DOHH2 (cell line): Measurements from ENCODE around the gene KRT85.

Experiments used
- H3F3A ChIP-seq: fragments of 200-600 bp; sonication (generic), shearing (Covaris generic); 2 replicates; pipeline ENCODE4 v1.6.0; 2016; ENCODE audit warnings: antibody characterized with exemption, mild to moderate bottlenecking; ENCODE audit not compliant: control insufficient read depth, insufficient read depth
- H3K27ac ChIP-seq: fragments of 200-600 bp; sonication (generic); 2 replicates; pipeline ENCODE4 v1.5.1; 2014; ENCODE audit warnings: low read depth, mild to moderate bottlenecking, low read length, moderate library complexity
- H3K27me3 ChIP-seq: fragments of 200-600 bp; sonication (generic); 2 replicates; pipeline ENCODE4 v1.6.1; 2014; ENCODE audit warnings: mild to moderate bottlenecking, low read length, mixed read lengths; ENCODE audit not compliant: control insufficient read depth
- H3K36me3 ChIP-seq: fragments of 200-600 bp; sonication (generic); 2 replicates; pipeline ENCODE4 v1.6.1; 2014; ENCODE audit warnings: mild to moderate bottlenecking, low read length, moderate library complexity, mixed read lengths; ENCODE audit not compliant: control insufficient read depth
- H3K4me1 ChIP-seq: fragments of 200-600 bp; sonication (generic); 2 replicates; pipeline ENCODE4 v1.6.1; 2014; ENCODE audit warnings: mild to moderate bottlenecking, low read length, mixed read lengths; ENCODE audit not compliant: control insufficient read depth
- H3K4me2 ChIP-seq: fragments of 200-600 bp; sonication (generic); 2 replicates; pipeline ENCODE4 v1.6.0; 2014; ENCODE audit warnings: mild to moderate bottlenecking, low read length, moderate library complexity
- H3K4me3 ChIP-seq: fragments of 200-600 bp; sonication (generic); 2 replicates; pipeline ENCODE4 v1.5.1; 2014; ENCODE audit warnings: mild to moderate bottlenecking, low read length, mixed read lengths
- H3K79me2 ChIP-seq: fragments of 200-600 bp; sonication (generic); 2 replicates; pipeline ENCODE4 v1.6.1; 2014; ENCODE audit warnings: mild to moderate bottlenecking, low read length, mixed read lengths; ENCODE audit not compliant: control insufficient read depth
- H3K9me2 ChIP-seq: fragments of 200-600 bp; sonication (generic); replicated peaks from 2 replicates; pipeline ENCODE4 v1.6.1; 2014; ENCODE audit warnings: mild to moderate bottlenecking, low read length, mixed read lengths; ENCODE audit not compliant: control insufficient read depth
- H3K9me3 ChIP-seq: fragments of 200-600 bp; sonication (generic); 2 replicates; pipeline ENCODE4 v1.6.1; 2014; ENCODE audit warnings: antibody characterized with exemption, low read length, mixed read lengths; ENCODE audit not compliant: control insufficient read depth, insufficient read depth
- H4K20me1 ChIP-seq: fragments of 200-600 bp; sonication (generic); 2 replicates; pipeline ENCODE4 v1.6.0; 2014; ENCODE audit warnings: low read depth, mild to moderate bottlenecking, antibody characterized with exemption, low read length, moderate library complexity; ENCODE audit not compliant: control insufficient read depth, insufficient read depth
- CTCF ChIP-seq: fragments of 200-600 bp; sonication (generic); IDR thresholded peaks from one replicate; pipeline ENCODE4 v1.5.1; 2014; ENCODE audit warnings: antibody characterized with exemption, mild to moderate bottlenecking, low read depth, low read length; ENCODE audit not compliant: poor library complexity, severe bottlenecking
- EZH2phosphoT487 ChIP-seq: fragments of 200-600 bp; sonication (generic); IDR thresholded peaks from 2 replicates; pipeline ENCODE4 v1.6.1; 2017; ENCODE audit warnings: borderline replicate concordance, mild to moderate bottlenecking, antibody characterized with exemption, low read length, moderate library complexity, mixed read lengths

The KRT85 gene

GRCh38 chr12:52398176-52398575 is 30.9 kb upstream of the KRT85 start:
- H4K20me1 ChIP-seq: no peaks in the 10 kb centered on the region

GRCh38 chr12:52396656-52397055 is 29.4 kb upstream of the KRT85 start:
- no peaks in the 10 kb centered on the region for H3K27me3 ChIP-seq
- TF ChIP-seq EZH2phosphoT487: no peak
- no peak for TF ChIP-seq CTCF

More at GRCh38 chr12:52398176-52398575, 30.9 kb upstream of the KRT85 start:
- H3K27me3 ChIP-seq: peaks cover 3% of the 10 kb centered on the region; the same call in 1 of the 2 replicates
- no peaks in the 10 kb centered on the region for H3K4me1 ChIP-seq
- H3K4me3 ChIP-seq: no peak overlapping the region
- TF ChIP-seq EZH2phosphoT487 (no peak), CTCF (no peak)
- H3K27ac ChIP-seq: no peak overlapping the region
- H3K9me3 ChIP-seq: no peaks in the 10 kb centered on the region
- H3K79me2 ChIP-seq: no peaks in the 10 kb centered on the region
- no peak overlapping the region for H3K4me2 ChIP-seq
- H3K9me2 ChIP-seq: no peaks in the 10 kb centered on the region
- H3F3A ChIP-seq: no peaks in the 10 kb centered on the region
- H3K36me3 ChIP-seq: no peaks in the 10 kb centered on the region

GRCh38 chr12:52395761-52396434 is 28.6 kb upstream of the KRT85 start:
- Histone ChIP-seq H3K27me3 (no peaks in the 10 kb centered on the region), H3K9me2 (no peaks in the 10 kb centered on the region), H3K4me2 (no peak overlapping the region)

More at GRCh38 chr12:52396656-52397055, 29.4 kb upstream of the KRT85 start:
- Histone ChIP-seq H3K79me2 (no peaks in the 10 kb centered on the region), H3K4me2 (no peak overlapping the region), H3K9me2 (no peaks in the 10 kb centered on the region), H3K27ac (no peak overlapping the region), H4K20me1 (no peaks in the 10 kb centered on the region), H3K4me3 (no peak overlapping the region), H3K4me1 (no peaks in the 10 kb centered on the region), H3F3A (no peaks in the 10 kb centered on the region), H3K9me3 (no peaks in the 10 kb centered on the region), H3K36me3 (no peaks in the 10 kb centered on the region)

More at GRCh38 chr12:52395761-52396434, 28.6 kb upstream of the KRT85 start:
- no peaks in the 10 kb centered on the region for H3K79me2 ChIP-seq
- no peaks in the 10 kb centered on the region for H3K36me3 ChIP-seq
- H3K4me1 ChIP-seq: no peaks in the 10 kb centered on the region
- no peaks in the 10 kb centered on the region for H3F3A ChIP-seq
- no peak overlapping the region for H3K27ac ChIP-seq
- H3K4me3 ChIP-seq: no peak overlapping the region
- TF ChIP-seq EZH2phosphoT487 (no peak), CTCF (peak; percentile 66)
- no peaks in the 10 kb centered on the region for H3K9me3 ChIP-seq
- H4K20me1 ChIP-seq: no peaks in the 10 kb centered on the region
